NT2/D1 (cell line): ENCODE data around the gene GNG13.

ENCODE experiments used
- SUZ12 ChIP-seq: IDR thresholded peaks from 2 replicates; pipeline ENCODE4 v1.6.1; 2011; ENCODE audit not compliant: insufficient read length, insufficient read depth; ENCODE audit errors: extremely low read depth
- YY1 ChIP-seq: IDR thresholded peaks from 2 replicates; pipeline ENCODE4 v1.6.1; 2011; ENCODE audit not compliant: insufficient read length, insufficient read depth
- ZNF274 ChIP-seq: IDR thresholded peaks from 2 replicates; pipeline ENCODE4 v1.6.1; 2011; ENCODE audit warnings: mild to moderate bottlenecking, low read depth, low read length

DNA sequence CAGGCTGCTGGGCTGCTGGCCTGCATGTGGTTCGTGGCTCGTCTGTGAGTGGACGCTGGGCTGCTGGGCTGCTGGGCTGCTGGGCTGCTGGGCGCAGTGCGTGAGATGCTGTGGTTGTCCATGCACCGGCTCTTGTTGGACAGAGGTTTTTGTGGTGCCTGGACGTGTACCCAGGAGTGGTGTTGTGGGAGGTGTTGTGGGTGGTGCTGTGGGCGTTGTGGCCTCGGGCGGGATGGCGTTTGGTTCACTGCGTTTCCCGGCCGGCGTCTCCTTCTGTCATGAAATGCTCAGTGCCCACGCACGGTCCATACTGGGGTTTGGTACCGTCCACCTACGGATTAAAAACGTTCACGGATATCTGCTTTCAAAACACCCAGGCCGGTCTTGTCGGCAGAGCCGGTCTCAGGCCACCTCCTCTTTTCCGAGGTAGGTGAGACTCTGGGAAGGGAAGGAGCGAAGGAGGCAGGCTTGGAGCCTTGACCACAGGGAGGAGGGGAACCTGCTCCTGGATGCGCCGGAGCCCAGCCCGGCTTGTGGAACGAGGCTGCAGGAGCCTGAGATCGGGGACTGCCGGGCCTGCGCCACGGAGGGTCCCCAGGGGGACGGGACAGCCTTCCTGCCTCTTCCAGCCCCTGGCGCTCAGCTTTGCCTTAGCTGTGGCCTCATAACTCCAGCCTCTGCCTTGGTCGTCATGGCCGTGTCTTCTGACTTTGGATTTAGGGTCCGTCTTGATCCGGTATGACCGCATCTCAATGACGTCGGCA lies 29.8 kb upstream of the GNG13 start:
- TF ChIP-seq ZNF274, result no peak
- TF ChIP-seq SUZ12, result no peak
- no peak for TF ChIP-seq YY1
